AG04449 (cell line): ENCODE measurements around the gene FAH.

Experiments used
- CTCF ChIA-PET: fragments of 350-600 bp; formaldehyde crosslinking; extraction: SDS; loops from one replicate; lab custom pipeline; 2021; ENCODE audit warnings: antibody characterized with exemption; lab: Yijun Ruan, JAX
- POLR2A ChIA-PET: fragments of 400-600, 350-600 bp; formaldehyde crosslinking; extraction: SDS; loops from one replicate; lab custom pipeline; 2020; ENCODE audit warnings: antibody characterized with exemption, inconsistent platforms; lab: Yijun Ruan, JAX
- DNase-seq: peaks from one replicate; pipeline ENCODE4 v3.0.0-alpha.2; 2010; ENCODE audit warnings: low read depth, low spot score
- H3K4me3 ChIP-seq: 2 replicates; pipeline ENCODE4 v1.5.1; 2011; ENCODE audit warnings: low read depth, mild to moderate bottlenecking, control low read depth, low read length
- CTCF ChIP-seq: IDR thresholded peaks from one replicate; pipeline ENCODE4 v1.5.1; 2011; ENCODE audit warnings: mild to moderate bottlenecking, moderate library complexity, low read length, control low read depth, inconsistent platforms; ENCODE audit not compliant: insufficient read depth; ENCODE audit errors: missing control alignments

FAH gene

GRCh38 chr15:80175436-80175835 is 22.6 kb downstream of the FAH start:
- ChIA-PET CTCF (interaction anchor here (1.2 to 4.7 kb wide), 3 partner anchors 12 to 104 kb away, joined by 3 to 42 read pairs (median 35); no protein-coding TSS in a partner anchor), POLR2A (no interaction called here)
- no peak overlapping the region for H3K4me3 ChIP-seq
- no peak for TF ChIP-seq CTCF
- DNase-seq, result no peak

GRCh38 chr15:80176443-80176842 is 23.6 kb downstream of the FAH start:
- CTCF ChIA-PET, result interaction anchor here (1.0 to 1.2 kb wide), 2 partner anchors 14 to 16 kb away, joined by 3 read pairs; no protein-coding TSS in a partner anchor
- H3K4me3 ChIP-seq, result no peak overlapping the region
- TF ChIP-seq CTCF, result no peak
- no peak for DNase-seq
- POLR2A ChIA-PET, result no interaction called here

- POLR2A ChIA-PET, result no interaction called here
- no peak for TF ChIP-seq CTCF
- H3K4me3 ChIP-seq, result no peak overlapping the region
- DNase-seq, result no peak
- CTCF ChIA-PET, result interaction anchor here (1.0 to 1.2 kb wide), 2 partner anchors 15 to 16 kb away, joined by 3 read pairs; no protein-coding TSS in a partner anchor
These were observed 24.4 kb downstream of the FAH start for GRCh38 chr15:80177156-80177555.

- ChIA-PET CTCF (interaction anchor here (1.6 kb wide), 1 partner anchor 9 kb away, joined by 3 read pairs; no protein-coding TSS in a partner anchor), POLR2A (no interaction called here)
- DNase-seq, result peak; percentile 59
- H3K4me3 ChIP-seq, result no peak overlapping the region
- TF ChIP-seq CTCF, result no peak
These were observed 26.4 kb downstream of the FAH start for GRCh38 chr15:80179025-80179759.

- no peak overlapping the region for H3K4me3 ChIP-seq
- ChIA-PET CTCF (interaction anchor here (1.6 kb wide), 1 partner anchor 8 kb away, joined by 3 read pairs; no protein-coding TSS in a partner anchor), POLR2A (no interaction called here)
- no peak for DNase-seq
- no peak for TF ChIP-seq CTCF
These were observed 27.1 kb downstream of the FAH start for GRCh38 chr15:80179935-80180334.

- no peak overlapping the region for H3K4me3 ChIP-seq
- TF ChIP-seq CTCF, result no peak
- DNase-seq, result no peak
- ChIA-PET CTCF (interaction anchor here (1.4 to 2.4 kb wide), 2 partner anchors 8 to 12 kb away, joined by 3 to 11 read pairs; no protein-coding TSS in a partner anchor), POLR2A (no interaction called here)
These were observed 27.7 kb downstream of the FAH start for GRCh38 chr15:80180468-80180867.
